Pancreas (tissue), 10 donors: ENCODE results near the gene CACNA2D3. TPM values are rescaled to one million over a fixed set of nuclear protein-coding genes. Genes with fewer than 3 reads are reported as not detected.

Source experiments
- ATAC-seq, 4 donors: fragments of 200-7000 bp; cut with Tn5 transposase; one replicate each; pipeline versions ENCODE4 v1.8.0 to v1.9.1; 2020; ENCODE audit warnings: mild to moderate bottlenecking in 4 of 4, moderate library complexity in 4 of 4
- DNase-seq, 6 donors: peaks; one replicate each; pipeline ENCODE4 v3.0.0-alpha.2; 2020
- FAIRE-seq: peaks from 2 replicates; lab custom pipeline; 2012; peaks lifted over from hg19 to GRCh38; lab: Jason Lieb, UNC
- H3K27ac ChIP-seq, 4 donors: fragments of 200-600 bp; sonication (generic); 1 replicate in 3 of 4; 2 replicates in 1 of 4; pipeline versions ENCODE4 v1.5.0 to v1.8.0; 2020
- H3K27me3 ChIP-seq, 4 donors: fragments of 200-600 bp; one replicate each; pipeline ENCODE4 v1.8.0; 2021
- H3K36me3 ChIP-seq, 3 donors: fragments of 200-600 bp; sonication (generic) in 1 of 3; one replicate each; pipeline versions ENCODE4 v1.5.0 to v1.8.0; 2020 to 2021
- H3K4me1 ChIP-seq, 3 donors: fragments of 200-600 bp; one replicate each; pipeline ENCODE4 v1.8.0; 2021
- H3K4me3 ChIP-seq, 4 donors: fragments of 200-600 bp; sonication (generic) in 2 of 4; one replicate each; pipeline versions ENCODE4 v1.5.0 to v1.8.0; 2020 to 2021
- H3K9me3 ChIP-seq, 4 donors: fragments of 200-600 bp; one replicate each; pipeline ENCODE4 v1.8.0; 2021
- CTCF ChIP-seq, 4 donors: fragments of 200-600 bp; sonication (generic) in 3 of 4; IDR thresholded peaks; one replicate each; pipeline versions ENCODE4 v1.5.0 to v1.8.0; 2021; ENCODE audit warnings: antibody characterized with exemption in 4 of 4
- WGBS, 2 donors: extraction: QIAGEN DNeasy Blood & Tissue Kit; methylation state at CpG; one replicate each; pipeline ENCODE4 v1.1.7; 2013; 5-methylcytosine and 5-hydroxymethylcytosine counted together
- intact Hi-C, 3 donors: fragments of 100-400 bp; cut with DNase I; formaldehyde crosslinking; loops; one replicate each; pipeline versions ENCODE4 v1.11.1 to v1.14.2; 2022
- polyA plus RNA-seq, 2 donors: library from polyadenylated mRNA; stranded (reverse); fragments of 200-250 nt; gene quantifications; one replicate each; pipeline ENCODE4 v1.2.3, GENCODE V29; 2013
- total RNA-seq, 6 donors: library from RNA; stranded (reverse); fragmentation: NEBNext Ultra II Directional in 4 of 6; extraction: Animal tissue kit (Norgen Biotek cat#: 25700) in 4 of 6; gene quantifications; one replicate each; pipeline versions ENCODE4 v1.2.1 to v1.2.4, GENCODE V29; 2021 to 2023
- donor health status: healthy with polysubstance abuse.
- donor health status: DM: no; HTN: no; CAD: no; lungs with moderate emphysema.
- donor health status: DM: no; HTN: no; CAD: no.
- donor health status: control.
- donor health status: control.
- donor health status: Bipolar disorder and iron deficiency.
- donor health status: DM: yes; HTN: yes; CAD: no.
- donor health status: DM: no; HTN: no; CAD: no.
- donor health status: DM: no; HTN: no; CAD: no.
- donor health status: DM: yes; HTN: yes; CAD: no.

The CACNA2D3 gene
- total and polyA plus RNA-seq, 8 donors, result 0.19 to 0.75 (median 0.37) TPM; not detected in 2

- ATAC-seq, result no peak
- TF ChIP-seq CTCF (IDR thresholded peaks at IDR 0.05), result no peak
- Histone ChIP-seq H3K4me1 (no peaks in the 10 kb centered on the region), H3K9me3 (no peaks in the 10 kb centered on the region), H3K27me3 (no peaks in the 10 kb centered on the region), H3K4me3 (no peak overlapping the region), H3K36me3 (no peaks in the 10 kb centered on the region), H3K27ac (no peak overlapping the region)
- 58 to 60% methylated on average over 3 of the region's 3 CpGs for WGBS, 2 donors
- intact Hi-C loops, result no loop called here
- DNase-seq, result no peak
- no peak for FAIRE-seq
Observed at GRCh38 chr3:54223063-54223462, 100.7 kb downstream of the CACNA2D3 start.

GRCh38 chr3:54225841-54226528 is 103.6 kb downstream of the CACNA2D3 start:
- Histone ChIP-seq H3K4me1 (no peaks in the 10 kb centered on the region), H3K9me3 (no peaks in the 10 kb centered on the region), H3K27me3 (no peaks in the 10 kb centered on the region), H3K36me3 (no peaks in the 10 kb centered on the region), H3K4me3 (no peak overlapping the region), H3K27ac (no peak overlapping the region)
- intact Hi-C loops, result no loop called here
- TF ChIP-seq CTCF (IDR thresholded peaks at IDR 0.05), result no peak
- DNase-seq, result no peak
- WGBS, 2 donors, result 55 to 56% methylated on average over 8 of the region's 8 CpGs
- ATAC-seq, result no peak
- no peak for FAIRE-seq

DNA sequence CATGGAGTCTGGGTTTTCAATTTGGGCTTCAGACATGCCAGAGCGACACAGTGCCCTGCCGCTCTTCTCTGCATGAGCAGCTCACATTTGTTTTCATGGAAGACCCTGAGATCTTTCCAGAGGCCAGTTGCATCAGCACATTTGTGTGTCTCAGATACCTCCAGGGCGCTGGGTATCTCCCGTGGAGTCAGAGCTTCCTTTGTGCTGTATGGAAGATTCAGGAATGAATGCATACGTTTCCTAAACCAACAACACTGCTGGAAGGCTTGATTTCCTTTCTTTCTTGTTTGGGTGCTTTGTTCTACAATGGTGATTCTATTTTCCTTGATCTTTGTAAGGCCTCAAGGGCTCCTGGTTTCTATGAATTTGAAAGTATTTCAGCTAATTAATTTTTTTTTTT is 106.5 kb downstream of the CACNA2D3 start:
- WGBS, 2 donors, result 77 to 84% methylated on average over 5 of the region's 5 CpGs
- intact Hi-C loops, result no loop called here
- H3K27ac ChIP-seq, result no peak overlapping the region
- H3K9me3 ChIP-seq, result no peaks in the 10 kb centered on the region
- H3K36me3 ChIP-seq, result no peaks in the 10 kb centered on the region
- DNase-seq, result no peak
- H3K27me3 ChIP-seq, result no peaks in the 10 kb centered on the region
- TF ChIP-seq CTCF (IDR thresholded peaks at IDR 0.05), result no peak
- no peaks in the 10 kb centered on the region for H3K4me1 ChIP-seq
- no peak for ATAC-seq
- H3K4me3 ChIP-seq, result no peak overlapping the region
- FAIRE-seq, result no peak

GRCh38 chr3:54232618-54233017 is 110.3 kb downstream of the CACNA2D3 start:
- intact Hi-C loops, result no loop called here
- Histone ChIP-seq H3K27ac (no peak overlapping the region), H3K36me3 (no peaks in the 10 kb centered on the region), H3K27me3 (no peaks in the 10 kb centered on the region), H3K9me3 (no peaks in the 10 kb centered on the region), H3K4me3 (no peak overlapping the region), H3K4me1 (no peaks in the 10 kb centered on the region)
- WGBS, 2 donors, result 80 to 87% methylated on average over 4 of the region's 4 CpGs
- FAIRE-seq, result no peak
- no peak for TF ChIP-seq CTCF (IDR thresholded peaks at IDR 0.05)
- ATAC-seq, result no peak
- DNase-seq, result no peak

DNA sequence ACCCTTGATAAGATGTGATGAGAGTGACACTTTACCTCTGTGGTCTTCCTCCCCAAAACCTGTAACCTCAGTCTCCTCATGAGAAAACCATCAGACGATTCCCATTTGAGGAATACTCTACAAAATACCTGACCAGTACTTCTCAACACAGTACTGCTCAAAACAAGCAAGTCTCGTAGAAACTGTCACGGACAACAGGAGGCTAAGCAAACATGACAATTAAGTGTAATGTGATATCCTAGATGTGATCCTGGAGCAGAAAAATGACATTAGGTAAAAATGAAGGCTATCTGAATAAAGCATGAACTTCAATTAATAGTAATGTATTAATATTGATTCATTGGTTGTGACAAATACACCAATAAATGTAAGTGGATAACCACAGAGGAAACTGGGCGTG is 113.6 kb downstream of the CACNA2D3 start:
- no peak overlapping the region for H3K4me3 ChIP-seq
- H3K4me1 ChIP-seq, result no peaks in the 10 kb centered on the region
- no peak for TF ChIP-seq CTCF (IDR thresholded peaks at IDR 0.05)
- no peak for ATAC-seq
- no peak overlapping the region for H3K27ac ChIP-seq
- WGBS, 2 donors, result 51 to 55% methylated on average over 4 of the region's 4 CpGs
- DNase-seq, result no peak
- no peaks in the 10 kb centered on the region for H3K27me3 ChIP-seq
- no peaks in the 10 kb centered on the region for H3K36me3 ChIP-seq
- FAIRE-seq, result no peak
- intact Hi-C loops, result no loop called here
- H3K9me3 ChIP-seq, result no peaks in the 10 kb centered on the region
